Caco-2 (cell line): Measurements from ENCODE around the gene IRX4. TPM values are rescaled to one million over a fixed set of nuclear protein-coding genes. Genes with fewer than 3 reads are reported as not detected.

Experiments used
- BruUV-seq: library from RNA; stranded (reverse); fragments of 400-500 nt; replicated peaks from 2 replicates; lab custom pipeline; 2021; lab: Mats Ljungman, UMichigan
- CTCF ChIA-PET: fragments of 300-600 bp; sonication (Branson Sonifier 250); formaldehyde crosslinking; loops from one replicate; lab custom pipeline; 2022; ENCODE audit warnings: antibody characterized with exemption; lab: Charles Lee
- POLR2A ChIA-PET: fragments of 300-600 bp; sonication (Branson Sonifier 250); formaldehyde crosslinking; loops from one replicate; lab custom pipeline; 2022; ENCODE audit warnings: antibody characterized with exemption; lab: Charles Lee
- DNase-seq, 2 experiments: peaks; one replicate each; pipeline versions ENCODE4 v3.0.0 to v3.0.0-alpha.2; 2020 to 2022
- H3K27me3 ChIP-seq: replicated peaks from 2 replicates; pipeline ENCODE4 v1.6.0; 2011; ENCODE audit warnings: low read length; ENCODE audit not compliant: control insufficient read depth, insufficient read depth
- H3K36me3 ChIP-seq: 2 replicates; pipeline ENCODE4 v1.5.1; 2011; ENCODE audit warnings: low read length; ENCODE audit not compliant: control insufficient read depth, insufficient read depth
- H3K4me1 ChIP-seq: fragments of 250-450 bp; sonication (Bioruptor Pico); 2 replicates; pipeline ENCODE4 v1.5.1; 2020; ENCODE audit warnings: mild to moderate bottlenecking
- H3K4me3 ChIP-seq: 2 replicates; pipeline ENCODE4 v1.5.1; 2011; ENCODE audit warnings: low read depth, mild to moderate bottlenecking, control low read depth, low read length
- H3K9me3 ChIP-seq: fragments of 250-450 bp; sonication (Bioruptor Pico); 2 replicates; pipeline ENCODE4 v1.5.1; 2020; ENCODE audit warnings: mild to moderate bottlenecking, moderate library complexity
- H3K27ac Mint-ChIP-seq: one replicate; pipeline ENCODE4 v1.8.0; 2022; ENCODE audit warnings: mixed read lengths; ENCODE audit not compliant: unreplicated experiment
- H3K27me3 Mint-ChIP-seq: one replicate; pipeline ENCODE4 v1.8.0; 2022; ENCODE audit warnings: mixed read lengths; ENCODE audit not compliant: insufficient read depth, unreplicated experiment
- H3K36me3 Mint-ChIP-seq: one replicate; pipeline ENCODE4 v1.8.0; 2022; ENCODE audit warnings: mild to moderate bottlenecking, mixed read lengths; ENCODE audit not compliant: insufficient read depth, unreplicated experiment
- H3K4me1 Mint-ChIP-seq: one replicate; pipeline ENCODE4 v1.8.0; 2022; ENCODE audit warnings: low read depth, mixed read lengths; ENCODE audit not compliant: unreplicated experiment
- H3K4me3 Mint-ChIP-seq: one replicate; pipeline ENCODE4 v1.8.0; 2022; ENCODE audit warnings: mild to moderate bottlenecking, moderate library complexity, mixed read lengths; ENCODE audit not compliant: unreplicated experiment
- H3K9me3 Mint-ChIP-seq: one replicate; pipeline ENCODE4 v1.8.0; 2022; ENCODE audit warnings: mixed read lengths; ENCODE audit not compliant: unreplicated experiment
- intact Hi-C: fragments of 100-400 bp; cut with micrococcal nuclease; formaldehyde crosslinking; loops from one replicate; pipeline ENCODE4 v1.10.0; 2022; ENCODE audit not compliant: unreplicated experiment
- total RNA-seq: library from RNA; stranded (reverse); gene quantifications from 2 replicates; pipeline ENCODE4 v1.2.3, GENCODE V29; 2022
- TF ChIP-seq, protein P1 (sequence below), 2 experiments: fragments of 200-600 bp in 1 of 2; IDR thresholded peaks; 1 replicate in 1 of 2; 2 replicates in 1 of 2; pipeline versions ENCODE4 v1.5.1 to v1.8.0; 2011 to 2022; ENCODE audit warnings: antibody characterized with exemption in 1 of 2, control low read depth in 1 of 2, inconsistent platforms in 1 of 2, low read depth in 1 of 2, low read length in 1 of 2, mild to moderate bottlenecking in 1 of 2, moderate library complexity in 1 of 2; ENCODE audit not compliant: insufficient read depth in 1 of 2, severe bottlenecking in 1 of 2, unreplicated experiment in 1 of 2

The IRX4 gene
- total RNA-seq, 1 experiment from 2014 or later: not detected

DNA sequence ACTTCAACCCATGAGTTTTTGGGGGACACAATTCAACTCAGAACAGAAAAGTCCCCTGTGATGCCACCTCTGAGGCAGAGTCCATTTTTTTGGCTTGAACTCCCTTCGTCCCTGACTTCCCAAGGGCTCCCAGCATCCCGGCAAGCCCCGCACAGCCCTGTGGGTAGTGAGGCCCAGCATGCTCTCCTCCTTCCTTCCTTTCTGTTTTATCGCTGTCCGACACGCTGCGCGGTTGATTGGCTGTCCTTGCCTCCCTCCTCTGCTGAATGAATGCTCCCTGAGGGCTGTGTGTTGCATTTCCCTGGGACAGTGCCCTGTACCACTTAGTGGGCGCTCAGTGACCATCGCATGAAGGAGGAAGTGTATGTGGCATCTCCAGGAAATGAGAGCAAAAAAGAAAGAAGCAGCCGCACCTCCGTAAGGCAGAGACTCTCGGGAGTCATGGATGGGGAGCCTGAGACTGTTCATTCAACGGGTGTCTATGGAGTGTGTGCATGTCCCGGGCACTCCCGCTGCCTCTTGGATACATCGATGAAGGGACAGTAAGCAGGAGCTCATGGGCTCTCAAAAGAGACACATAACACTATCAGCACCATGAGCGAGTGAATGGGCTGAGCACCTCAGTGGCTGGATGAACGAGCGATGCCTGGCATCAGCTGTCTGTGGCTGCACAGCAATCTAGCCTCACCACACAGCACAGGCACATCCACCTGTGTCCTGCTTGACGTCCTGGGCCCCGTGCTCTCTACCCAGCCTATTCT, 10.1 kb upstream of the IRX4 start:
- no peaks in the 10 kb centered on the region for H3K36me3 Mint-ChIP-seq
- DNase-seq: no peak
- ChIA-PET POLR2A (no interaction called here), CTCF (no interaction called here)
- no peak overlapping the region for H3K27ac Mint-ChIP-seq
- intact Hi-C loops: no loop called here
- Histone ChIP-seq H3K9me3 (no peaks in the 10 kb centered on the region), H3K27me3 (no peaks in the 10 kb centered on the region; the same call in 1 of the 2 replicates), H3K36me3 (no peaks in the 10 kb centered on the region), H3K4me3 (no peak overlapping the region), H3K4me1 (no peaks in the 10 kb centered on the region)
- no peaks in the 10 kb centered on the region for H3K9me3 Mint-ChIP-seq
- TF ChIP-seq, protein P1, sequence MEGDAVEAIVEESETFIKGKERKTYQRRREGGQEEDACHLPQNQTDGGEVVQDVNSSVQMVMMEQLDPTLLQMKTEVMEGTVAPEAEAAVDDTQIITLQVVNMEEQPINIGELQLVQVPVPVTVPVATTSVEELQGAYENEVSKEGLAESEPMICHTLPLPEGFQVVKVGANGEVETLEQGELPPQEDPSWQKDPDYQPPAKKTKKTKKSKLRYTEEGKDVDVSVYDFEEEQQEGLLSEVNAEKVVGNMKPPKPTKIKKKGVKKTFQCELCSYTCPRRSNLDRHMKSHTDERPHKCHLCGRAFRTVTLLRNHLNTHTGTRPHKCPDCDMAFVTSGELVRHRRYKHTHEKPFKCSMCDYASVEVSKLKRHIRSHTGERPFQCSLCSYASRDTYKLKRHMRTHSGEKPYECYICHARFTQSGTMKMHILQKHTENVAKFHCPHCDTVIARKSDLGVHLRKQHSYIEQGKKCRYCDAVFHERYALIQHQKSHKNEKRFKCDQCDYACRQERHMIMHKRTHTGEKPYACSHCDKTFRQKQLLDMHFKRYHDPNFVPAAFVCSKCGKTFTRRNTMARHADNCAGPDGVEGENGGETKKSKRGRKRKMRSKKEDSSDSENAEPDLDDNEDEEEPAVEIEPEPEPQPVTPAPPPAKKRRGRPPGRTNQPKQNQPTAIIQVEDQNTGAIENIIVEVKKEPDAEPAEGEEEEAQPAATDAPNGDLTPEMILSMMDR (IDR thresholded peaks at IDR 0.05; ENCODE audit: insufficient read depth in 1 of 2, low read depth in 1 of 2, low read length in 1 of 2, severe bottlenecking in 1 of 2, unreplicated experiment in 1 of 2): no peak
- H3K27me3 Mint-ChIP-seq: peaks cover 20% of the 10 kb centered on the region
- H3K4me1 Mint-ChIP-seq: no peaks in the 10 kb centered on the region
- no TSS peak for BruUV-seq
- H3K4me3 Mint-ChIP-seq: no peak overlapping the region

DNA sequence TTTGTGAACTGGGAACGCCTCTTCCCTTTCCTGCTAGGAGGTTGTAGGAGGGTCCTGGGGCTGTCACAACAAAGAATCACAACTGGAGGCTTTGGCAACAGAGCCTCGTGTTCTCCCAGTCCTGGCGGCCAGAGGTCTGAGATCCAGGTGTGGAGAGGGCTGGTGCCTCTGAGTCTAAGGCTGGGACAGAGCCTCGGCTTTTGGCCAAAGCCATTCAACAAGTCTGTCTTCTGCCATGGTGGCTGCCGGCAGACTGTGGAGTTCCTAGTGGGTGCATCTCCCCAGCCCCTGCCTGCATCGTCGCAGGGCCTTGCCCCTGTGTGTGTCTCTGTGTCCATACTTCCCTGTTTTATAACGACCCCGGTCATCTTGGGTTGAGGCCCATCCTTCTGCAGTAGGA, 9.5 kb upstream of the IRX4 start:
- H3K9me3 Mint-ChIP-seq: no peaks in the 10 kb centered on the region
- no peak overlapping the region for H3K4me3 ChIP-seq
- no peaks in the 10 kb centered on the region for H3K36me3 ChIP-seq
- H3K4me1 ChIP-seq: no peaks in the 10 kb centered on the region
- no peak overlapping the region for H3K27ac Mint-ChIP-seq
- H3K27me3 Mint-ChIP-seq: peaks cover 20% of the 10 kb centered on the region
- no peak for DNase-seq
- TF ChIP-seq, protein P1 (IDR thresholded peaks at IDR 0.05; ENCODE audit: insufficient read depth in 1 of 2, low read depth in 1 of 2, low read length in 1 of 2, severe bottlenecking in 1 of 2, unreplicated experiment in 1 of 2): no peak
- no peaks in the 10 kb centered on the region for H3K9me3 ChIP-seq
- BruUV-seq: no TSS peak
- no peaks in the 10 kb centered on the region; the same call in 1 of the 2 replicates for H3K27me3 ChIP-seq
- no peak overlapping the region for H3K4me3 Mint-ChIP-seq
- intact Hi-C loops: no loop called here
- H3K4me1 Mint-ChIP-seq: no peaks in the 10 kb centered on the region
- ChIA-PET CTCF (no interaction called here), POLR2A (no interaction called here)
- H3K36me3 Mint-ChIP-seq: no peaks in the 10 kb centered on the region

DNA sequence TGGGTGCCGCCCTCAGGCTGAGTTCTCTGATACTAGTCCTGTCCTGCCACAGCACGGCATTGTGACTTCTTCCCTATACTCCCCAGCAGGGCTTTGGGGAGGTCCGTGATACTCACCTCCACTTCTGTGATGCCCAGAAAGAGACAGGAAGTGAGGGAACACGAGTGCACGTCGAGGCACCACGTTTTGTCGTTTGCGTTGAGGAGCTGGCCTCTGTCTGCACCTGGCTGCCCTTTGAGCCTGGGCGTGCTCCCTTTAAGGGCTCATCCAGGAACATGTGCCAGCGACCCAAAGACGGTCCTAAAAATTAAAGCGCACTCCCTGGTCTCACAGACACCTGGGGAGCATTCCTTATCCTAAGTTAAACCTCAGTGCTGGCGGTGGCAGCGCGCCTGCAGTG, 8.7 kb upstream of the IRX4 start:
- no peak overlapping the region for H3K4me3 ChIP-seq
- BruUV-seq: no TSS peak
- H3K9me3 Mint-ChIP-seq: no peaks in the 10 kb centered on the region
- H3K9me3 ChIP-seq: no peaks in the 10 kb centered on the region
- no peak overlapping the region for H3K27ac Mint-ChIP-seq
- no peaks in the 10 kb centered on the region; the same call in 1 of the 2 replicates for H3K27me3 ChIP-seq
- H3K4me1 ChIP-seq: no peaks in the 10 kb centered on the region
- DNase-seq: no peak
- CTCF ChIA-PET: no interaction called here
- H3K4me1 Mint-ChIP-seq: no peaks in the 10 kb centered on the region
- no peaks in the 10 kb centered on the region for H3K36me3 Mint-ChIP-seq
- H3K27me3 Mint-ChIP-seq: peaks cover 17% of the 10 kb centered on the region
- H3K4me3 Mint-ChIP-seq: no peak overlapping the region
- H3K36me3 ChIP-seq: no peaks in the 10 kb centered on the region
- TF ChIP-seq, protein P1 (IDR thresholded peaks at IDR 0.05; ENCODE audit: insufficient read depth in 1 of 2, low read depth in 1 of 2, low read length in 1 of 2, severe bottlenecking in 1 of 2, unreplicated experiment in 1 of 2): no peak
- intact Hi-C loops: no loop called here
- POLR2A ChIA-PET: no interaction called here
